WTC11 (cell line): ENCODE data around the gene NOTUM. TPM values are rescaled to one million over a fixed set of nuclear protein-coding genes. Genes with fewer than 3 reads are reported as not detected.

Source experiments
- ATAC-seq: fragments of 200-7000 bp; cut with Tn5 transposase; 2 replicates; pipeline ENCODE4 v1.10.0; 2021; ENCODE audit warnings: mild to moderate bottlenecking, moderate library complexity
- CTCF ChIA-PET: fragments of 300-600 bp; sonication (Branson Sonifier 250); formaldehyde crosslinking; loops from one replicate; lab custom pipeline; 2021; ENCODE audit warnings: antibody characterized with exemption; lab: Charles Lee
- POLR2A ChIA-PET: fragments of 350-600 bp; sonication (Branson Sonifier 250); formaldehyde crosslinking; loops from one replicate; lab custom pipeline; 2021; ENCODE audit warnings: antibody characterized with exemption; lab: Charles Lee
- DNase-seq: peaks from one replicate; pipeline ENCODE4 v3.0.0; 2021; ENCODE audit warnings: low spot score
- H3K27ac Mint-ChIP-seq: 2 replicates; pipeline ENCODE4 v1.8.0; 2021; ENCODE audit warnings: mixed read lengths
- H3K27me3 Mint-ChIP-seq: 2 replicates; pipeline ENCODE4 v1.8.0; 2021; ENCODE audit warnings: low read depth, mild to moderate bottlenecking, moderate library complexity, mixed read lengths
- H3K36me3 Mint-ChIP-seq: 2 replicates; pipeline ENCODE4 v1.8.0; 2021; ENCODE audit warnings: mixed read lengths
- H3K4me1 Mint-ChIP-seq: 2 replicates; pipeline ENCODE4 v1.8.0; 2022; ENCODE audit warnings: mixed read lengths
- H3K4me3 Mint-ChIP-seq: 2 replicates; pipeline ENCODE4 v1.8.0; 2021; ENCODE audit warnings: mild to moderate bottlenecking, moderate library complexity, mixed read lengths
- H3K9me3 Mint-ChIP-seq: 2 replicates; pipeline ENCODE4 v1.8.0; 2021; ENCODE audit warnings: mixed read lengths
- IRF2 ChIP-seq: sonication (generic); formaldehyde crosslinking; IDR thresholded peaks from 2 replicates; pipeline ENCODE4 v1.8.0; 2022; ENCODE audit warnings: low read depth, missing genetic modification reagents, borderline replicate concordance
- MXD4 ChIP-seq: fragments of 250-450 bp; sonication (Bioruptor Pico); IDR thresholded peaks from 2 replicates; pipeline ENCODE4 v1.8.0; 2021; ENCODE audit warnings: mild to moderate bottlenecking, moderate library complexity, borderline replicate concordance
- RORB ChIP-seq: fragments of 250-450 bp; sonication (Bioruptor Pico); IDR thresholded peaks from 2 replicates; pipeline ENCODE4 v1.9.0; 2021; ENCODE audit warnings: mild to moderate bottlenecking
- SOX15 ChIP-seq: fragments of 250-450 bp; sonication (Bioruptor Pico); IDR thresholded peaks from 2 replicates; pipeline ENCODE4 v1.9.0; 2021; ENCODE audit warnings: mild to moderate bottlenecking
- SP1 ChIP-seq: sonication (generic); formaldehyde crosslinking; conservative IDR thresholded peaks from 2 replicates; pipeline ENCODE4 v1.8.1; 2022; ENCODE audit warnings: missing genetic modification reagents
- ZNF232 ChIP-seq: sonication (generic); formaldehyde crosslinking; IDR thresholded peaks from 2 replicates; pipeline ENCODE4 v1.8.0; 2022; ENCODE audit warnings: mild to moderate bottlenecking, missing genetic modification reagents
- ZNF263 ChIP-seq: sonication (generic); formaldehyde crosslinking; IDR thresholded peaks from 2 replicates; pipeline ENCODE4 v1.8.1; 2022; ENCODE audit warnings: low read depth, mild to moderate bottlenecking, moderate library complexity, missing genetic modification reagents
- ZNF671 ChIP-seq: fragments of 250-450 bp; sonication (Bioruptor Pico); IDR thresholded peaks from 2 replicates; pipeline ENCODE4 v1.8.0; 2021; ENCODE audit warnings: mild to moderate bottlenecking
- total RNA-seq: library from RNA; stranded (reverse); gene quantifications from 3 replicates; pipeline ENCODE4 v1.2.3, GENCODE V29; 2021
- TF ChIP-seq, protein P1 (sequence below): sonication (generic); formaldehyde crosslinking; IDR thresholded peaks from 2 replicates; pipeline ENCODE4 v1.8.0; 2022; ENCODE audit warnings: mild to moderate bottlenecking, missing genetic modification reagents
- TF ChIP-seq, protein P2 (sequence below): fragments of 250-450 bp; sonication (Bioruptor Pico); IDR thresholded peaks from 2 replicates; pipeline ENCODE4 v1.8.0; 2021; ENCODE audit warnings: mild to moderate bottlenecking
- TF ChIP-seq, protein P3 (sequence below): fragments of 250-450 bp; sonication (Bioruptor Pico); IDR thresholded peaks from 2 replicates; pipeline ENCODE4 v2.1.2; 2022; ENCODE audit warnings: mild to moderate bottlenecking, moderate library complexity
- TF ChIP-seq, protein P4 (sequence below): sonication (generic); formaldehyde crosslinking; IDR thresholded peaks from 2 replicates; pipeline ENCODE4 v1.8.1; 2022; ENCODE audit warnings: low read depth, mild to moderate bottlenecking, moderate library complexity, missing genetic modification reagents, borderline replicate concordance
- TF ChIP-seq, protein P5 (sequence below): fragments of 200-600 bp; IDR thresholded peaks from 2 replicates; pipeline ENCODE4 v1.8.0; 2022; ENCODE audit warnings: antibody characterized with exemption
- TF ChIP-seq, protein P6 (sequence below): sonication (generic); formaldehyde crosslinking; IDR thresholded peaks from 2 replicates; pipeline ENCODE4 v1.8.0; 2022; ENCODE audit warnings: mild to moderate bottlenecking, missing genetic modification reagents
- TF ChIP-seq, protein P7 (sequence below): fragments of 250-450 bp; sonication (Bioruptor Pico); IDR thresholded peaks from 2 replicates; pipeline ENCODE4 v1.9.0; 2021; ENCODE audit warnings: mild to moderate bottlenecking
- TF ChIP-seq, protein P8 (sequence below): sonication (generic); formaldehyde crosslinking; IDR thresholded peaks from 2 replicates; pipeline ENCODE4 v1.8.0; 2023; ENCODE audit warnings: mild to moderate bottlenecking, missing genetic modification reagents
- TF ChIP-seq, protein P9 (sequence below): sonication (generic); formaldehyde crosslinking; IDR thresholded peaks from 2 replicates; pipeline ENCODE4 v1.8.1; 2022; ENCODE audit warnings: mild to moderate bottlenecking, missing genetic modification reagents, moderate library complexity, borderline replicate concordance

NOTUM gene
- total RNA-seq, 1 experiment from 2014 or later = 1.7 TPM

DNA sequence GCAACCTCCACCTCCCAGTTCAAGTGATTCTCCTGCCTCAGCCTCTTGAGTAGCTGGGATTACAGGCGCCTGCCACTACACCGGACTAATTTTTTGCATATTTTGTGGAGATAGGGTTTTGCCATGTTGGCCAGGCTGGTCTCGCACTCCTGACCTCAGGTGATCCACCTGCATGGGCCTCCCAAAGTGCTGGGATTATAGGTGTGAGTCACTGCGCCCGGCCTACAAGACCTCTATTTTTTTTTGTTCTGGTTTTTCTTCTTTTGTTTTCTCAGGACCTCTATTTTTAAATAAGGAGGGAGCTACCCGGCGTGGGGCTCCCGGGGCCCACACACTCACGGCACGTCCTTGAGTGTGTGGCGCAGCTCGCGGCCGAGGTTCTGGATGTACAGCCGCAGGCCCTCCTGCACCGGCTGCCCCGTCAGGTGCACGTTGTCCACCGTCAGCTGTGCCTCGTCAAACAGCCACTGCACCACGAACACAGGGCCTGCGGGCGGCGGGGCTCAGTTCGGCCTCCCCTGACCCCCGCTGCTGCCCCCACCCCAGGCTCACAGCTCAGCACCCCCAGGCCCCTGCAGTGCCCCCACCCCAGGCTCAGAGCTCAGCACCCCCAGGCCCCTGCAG, 5.8 kb downstream of the NOTUM start (continued):
- TF ChIP-seq, protein P1, sequence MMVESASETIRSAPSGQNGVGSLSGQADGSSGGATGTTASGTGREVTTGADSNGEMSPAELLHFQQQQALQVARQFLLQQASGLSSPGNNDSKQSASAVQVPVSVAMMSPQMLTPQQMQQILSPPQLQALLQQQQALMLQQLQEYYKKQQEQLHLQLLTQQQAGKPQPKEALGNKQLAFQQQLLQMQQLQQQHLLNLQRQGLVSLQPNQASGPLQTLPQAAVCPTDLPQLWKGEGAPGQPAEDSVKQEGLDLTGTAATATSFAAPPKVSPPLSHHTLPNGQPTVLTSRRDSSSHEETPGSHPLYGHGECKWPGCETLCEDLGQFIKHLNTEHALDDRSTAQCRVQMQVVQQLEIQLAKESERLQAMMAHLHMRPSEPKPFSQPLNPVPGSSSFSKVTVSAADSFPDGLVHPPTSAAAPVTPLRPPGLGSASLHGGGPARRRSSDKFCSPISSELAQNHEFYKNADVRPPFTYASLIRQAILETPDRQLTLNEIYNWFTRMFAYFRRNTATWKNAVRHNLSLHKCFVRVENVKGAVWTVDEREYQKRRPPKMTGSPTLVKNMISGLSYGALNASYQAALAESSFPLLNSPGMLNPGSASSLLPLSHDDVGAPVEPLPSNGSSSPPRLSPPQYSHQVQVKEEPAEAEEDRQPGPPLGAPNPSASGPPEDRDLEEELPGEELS (CRISPR knock-in tag) = no peak
- TF ChIP-seq SOX15 (CRISPR knock-in tag) (no peak), ZNF263 (no peak), SP1 (CRISPR knock-in tag) (no peak)
- TF ChIP-seq, protein P2, sequence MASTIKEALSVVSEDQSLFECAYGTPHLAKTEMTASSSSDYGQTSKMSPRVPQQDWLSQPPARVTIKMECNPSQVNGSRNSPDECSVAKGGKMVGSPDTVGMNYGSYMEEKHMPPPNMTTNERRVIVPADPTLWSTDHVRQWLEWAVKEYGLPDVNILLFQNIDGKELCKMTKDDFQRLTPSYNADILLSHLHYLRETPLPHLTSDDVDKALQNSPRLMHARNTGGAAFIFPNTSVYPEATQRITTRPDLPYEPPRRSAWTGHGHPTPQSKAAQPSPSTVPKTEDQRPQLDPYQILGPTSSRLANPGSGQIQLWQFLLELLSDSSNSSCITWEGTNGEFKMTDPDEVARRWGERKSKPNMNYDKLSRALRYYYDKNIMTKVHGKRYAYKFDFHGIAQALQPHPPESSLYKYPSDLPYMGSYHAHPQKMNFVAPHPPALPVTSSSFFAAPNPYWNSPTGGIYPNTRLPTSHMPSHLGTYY (CRISPR knock-in tag) = no peak
- TF ChIP-seq, protein P3, sequence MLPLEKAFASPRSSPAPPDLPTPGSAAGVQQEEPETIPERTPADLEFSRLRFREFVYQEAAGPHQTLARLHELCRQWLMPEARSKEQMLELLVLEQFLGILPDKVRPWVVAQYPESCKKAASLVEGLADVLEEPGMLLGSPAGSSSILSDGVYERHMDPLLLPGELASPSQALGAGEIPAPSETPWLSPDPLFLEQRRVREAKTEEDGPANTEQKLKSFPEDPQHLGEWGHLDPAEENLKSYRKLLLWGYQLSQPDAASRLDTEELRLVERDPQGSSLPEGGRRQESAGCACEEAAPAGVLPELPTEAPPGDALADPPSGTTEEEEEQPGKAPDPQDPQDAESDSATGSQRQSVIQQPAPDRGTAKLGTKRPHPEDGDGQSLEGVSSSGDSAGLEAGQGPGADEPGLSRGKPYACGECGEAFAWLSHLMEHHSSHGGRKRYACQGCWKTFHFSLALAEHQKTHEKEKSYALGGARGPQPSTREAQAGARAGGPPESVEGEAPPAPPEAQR = no peak
- TF ChIP-seq, protein P4, sequence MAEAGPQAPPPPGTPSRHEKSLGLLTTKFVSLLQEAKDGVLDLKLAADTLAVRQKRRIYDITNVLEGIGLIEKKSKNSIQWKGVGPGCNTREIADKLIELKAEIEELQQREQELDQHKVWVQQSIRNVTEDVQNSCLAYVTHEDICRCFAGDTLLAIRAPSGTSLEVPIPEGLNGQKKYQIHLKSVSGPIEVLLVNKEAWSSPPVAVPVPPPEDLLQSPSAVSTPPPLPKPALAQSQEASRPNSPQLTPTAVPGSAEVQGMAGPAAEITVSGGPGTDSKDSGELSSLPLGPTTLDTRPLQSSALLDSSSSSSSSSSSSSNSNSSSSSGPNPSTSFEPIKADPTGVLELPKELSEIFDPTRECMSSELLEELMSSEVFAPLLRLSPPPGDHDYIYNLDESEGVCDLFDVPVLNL = no peak

DNA sequence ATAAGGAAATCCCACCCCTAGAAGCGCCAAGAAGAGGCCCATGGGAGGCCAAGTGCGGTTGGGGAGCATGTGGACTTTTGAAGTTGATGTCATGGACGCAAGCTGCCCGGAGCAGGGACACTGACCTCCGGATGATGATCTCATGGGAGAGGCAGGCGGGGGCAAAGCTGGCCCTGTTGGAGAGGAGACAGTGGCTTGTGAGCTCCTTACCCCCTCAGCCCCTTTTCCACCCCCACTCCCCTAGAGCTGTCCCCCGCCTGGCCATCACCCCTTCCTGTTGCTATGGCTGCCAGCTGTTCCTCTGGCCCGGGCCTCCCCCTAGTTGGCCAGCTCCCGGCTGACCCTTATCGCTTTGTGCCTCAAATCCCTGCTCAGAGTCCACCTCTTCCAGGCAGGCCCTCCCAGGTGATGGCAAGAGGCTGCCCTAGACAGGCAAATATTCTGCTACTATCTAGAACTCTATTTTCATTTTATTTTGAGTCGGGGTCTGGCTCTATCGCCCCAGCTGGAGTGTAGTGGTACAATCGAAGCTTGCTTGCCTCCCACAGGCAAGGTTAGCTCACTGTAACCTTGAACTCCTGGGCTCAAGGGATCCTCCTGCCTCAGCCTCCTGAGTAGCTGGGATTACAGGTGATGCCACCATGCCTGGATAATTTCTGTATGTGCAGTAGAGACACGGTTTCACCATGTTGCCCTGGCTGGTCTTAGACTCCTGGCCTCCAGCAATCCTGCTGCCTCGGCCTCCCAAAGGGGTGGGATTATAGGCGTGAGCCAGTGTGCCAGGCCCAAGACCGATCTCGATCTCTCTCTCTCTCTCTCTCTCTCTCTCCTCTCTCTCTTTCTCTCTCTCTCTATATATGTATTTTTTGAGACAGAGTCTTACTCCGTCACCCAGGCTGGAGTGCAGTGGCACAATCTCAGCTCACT, 6.6 kb downstream of the NOTUM start:
- Mint-ChIP-seq H3K9me3 (no peaks in the 10 kb centered on the region), H3K4me1 (no peaks in the 10 kb centered on the region), H3K4me3 (no peak overlapping the region), H3K27me3 (peaks cover 29% of the 10 kb centered on the region), H3K36me3 (no peaks in the 10 kb centered on the region), H3K27ac (no peak overlapping the region)
- DNase-seq = no peak
- no peak for ATAC-seq
- CTCF ChIA-PET = interaction anchor here (0.9 to 2.4 kb wide), 5 partner anchors 10 to 85 kb away, joined by 3 to 9 read pairs (median 4); partner anchors contain the start of gene DCXR
- POLR2A ChIA-PET = no interaction called here
- TF ChIP-seq ZNF232 = no peak
- TF ChIP-seq IRF2 (CRISPR knock-in tag) = no peak
- TF ChIP-seq, protein P5, sequence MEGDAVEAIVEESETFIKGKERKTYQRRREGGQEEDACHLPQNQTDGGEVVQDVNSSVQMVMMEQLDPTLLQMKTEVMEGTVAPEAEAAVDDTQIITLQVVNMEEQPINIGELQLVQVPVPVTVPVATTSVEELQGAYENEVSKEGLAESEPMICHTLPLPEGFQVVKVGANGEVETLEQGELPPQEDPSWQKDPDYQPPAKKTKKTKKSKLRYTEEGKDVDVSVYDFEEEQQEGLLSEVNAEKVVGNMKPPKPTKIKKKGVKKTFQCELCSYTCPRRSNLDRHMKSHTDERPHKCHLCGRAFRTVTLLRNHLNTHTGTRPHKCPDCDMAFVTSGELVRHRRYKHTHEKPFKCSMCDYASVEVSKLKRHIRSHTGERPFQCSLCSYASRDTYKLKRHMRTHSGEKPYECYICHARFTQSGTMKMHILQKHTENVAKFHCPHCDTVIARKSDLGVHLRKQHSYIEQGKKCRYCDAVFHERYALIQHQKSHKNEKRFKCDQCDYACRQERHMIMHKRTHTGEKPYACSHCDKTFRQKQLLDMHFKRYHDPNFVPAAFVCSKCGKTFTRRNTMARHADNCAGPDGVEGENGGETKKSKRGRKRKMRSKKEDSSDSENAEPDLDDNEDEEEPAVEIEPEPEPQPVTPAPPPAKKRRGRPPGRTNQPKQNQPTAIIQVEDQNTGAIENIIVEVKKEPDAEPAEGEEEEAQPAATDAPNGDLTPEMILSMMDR = no peak
- TF ChIP-seq, protein P6, sequence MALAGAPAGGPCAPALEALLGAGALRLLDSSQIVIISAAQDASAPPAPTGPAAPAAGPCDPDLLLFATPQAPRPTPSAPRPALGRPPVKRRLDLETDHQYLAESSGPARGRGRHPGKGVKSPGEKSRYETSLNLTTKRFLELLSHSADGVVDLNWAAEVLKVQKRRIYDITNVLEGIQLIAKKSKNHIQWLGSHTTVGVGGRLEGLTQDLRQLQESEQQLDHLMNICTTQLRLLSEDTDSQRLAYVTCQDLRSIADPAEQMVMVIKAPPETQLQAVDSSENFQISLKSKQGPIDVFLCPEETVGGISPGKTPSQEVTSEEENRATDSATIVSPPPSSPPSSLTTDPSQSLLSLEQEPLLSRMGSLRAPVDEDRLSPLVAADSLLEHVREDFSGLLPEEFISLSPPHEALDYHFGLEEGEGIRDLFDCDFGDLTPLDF (CRISPR knock-in tag) = no peak
- TF ChIP-seq, protein P7, sequence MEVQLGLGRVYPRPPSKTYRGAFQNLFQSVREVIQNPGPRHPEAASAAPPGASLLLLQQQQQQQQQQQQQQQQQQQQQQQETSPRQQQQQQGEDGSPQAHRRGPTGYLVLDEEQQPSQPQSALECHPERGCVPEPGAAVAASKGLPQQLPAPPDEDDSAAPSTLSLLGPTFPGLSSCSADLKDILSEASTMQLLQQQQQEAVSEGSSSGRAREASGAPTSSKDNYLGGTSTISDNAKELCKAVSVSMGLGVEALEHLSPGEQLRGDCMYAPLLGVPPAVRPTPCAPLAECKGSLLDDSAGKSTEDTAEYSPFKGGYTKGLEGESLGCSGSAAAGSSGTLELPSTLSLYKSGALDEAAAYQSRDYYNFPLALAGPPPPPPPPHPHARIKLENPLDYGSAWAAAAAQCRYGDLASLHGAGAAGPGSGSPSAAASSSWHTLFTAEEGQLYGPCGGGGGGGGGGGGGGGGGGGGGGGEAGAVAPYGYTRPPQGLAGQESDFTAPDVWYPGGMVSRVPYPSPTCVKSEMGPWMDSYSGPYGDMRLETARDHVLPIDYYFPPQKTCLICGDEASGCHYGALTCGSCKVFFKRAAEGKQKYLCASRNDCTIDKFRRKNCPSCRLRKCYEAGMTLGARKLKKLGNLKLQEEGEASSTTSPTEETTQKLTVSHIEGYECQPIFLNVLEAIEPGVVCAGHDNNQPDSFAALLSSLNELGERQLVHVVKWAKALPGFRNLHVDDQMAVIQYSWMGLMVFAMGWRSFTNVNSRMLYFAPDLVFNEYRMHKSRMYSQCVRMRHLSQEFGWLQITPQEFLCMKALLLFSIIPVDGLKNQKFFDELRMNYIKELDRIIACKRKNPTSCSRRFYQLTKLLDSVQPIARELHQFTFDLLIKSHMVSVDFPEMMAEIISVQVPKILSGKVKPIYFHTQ (CRISPR knock-in tag) = no peak
- TF ChIP-seq RORB = no peak
- TF ChIP-seq MXD4 = no peak
- no peak for TF ChIP-seq ZNF671 (CRISPR knock-in tag)
- TF ChIP-seq, protein P8, sequence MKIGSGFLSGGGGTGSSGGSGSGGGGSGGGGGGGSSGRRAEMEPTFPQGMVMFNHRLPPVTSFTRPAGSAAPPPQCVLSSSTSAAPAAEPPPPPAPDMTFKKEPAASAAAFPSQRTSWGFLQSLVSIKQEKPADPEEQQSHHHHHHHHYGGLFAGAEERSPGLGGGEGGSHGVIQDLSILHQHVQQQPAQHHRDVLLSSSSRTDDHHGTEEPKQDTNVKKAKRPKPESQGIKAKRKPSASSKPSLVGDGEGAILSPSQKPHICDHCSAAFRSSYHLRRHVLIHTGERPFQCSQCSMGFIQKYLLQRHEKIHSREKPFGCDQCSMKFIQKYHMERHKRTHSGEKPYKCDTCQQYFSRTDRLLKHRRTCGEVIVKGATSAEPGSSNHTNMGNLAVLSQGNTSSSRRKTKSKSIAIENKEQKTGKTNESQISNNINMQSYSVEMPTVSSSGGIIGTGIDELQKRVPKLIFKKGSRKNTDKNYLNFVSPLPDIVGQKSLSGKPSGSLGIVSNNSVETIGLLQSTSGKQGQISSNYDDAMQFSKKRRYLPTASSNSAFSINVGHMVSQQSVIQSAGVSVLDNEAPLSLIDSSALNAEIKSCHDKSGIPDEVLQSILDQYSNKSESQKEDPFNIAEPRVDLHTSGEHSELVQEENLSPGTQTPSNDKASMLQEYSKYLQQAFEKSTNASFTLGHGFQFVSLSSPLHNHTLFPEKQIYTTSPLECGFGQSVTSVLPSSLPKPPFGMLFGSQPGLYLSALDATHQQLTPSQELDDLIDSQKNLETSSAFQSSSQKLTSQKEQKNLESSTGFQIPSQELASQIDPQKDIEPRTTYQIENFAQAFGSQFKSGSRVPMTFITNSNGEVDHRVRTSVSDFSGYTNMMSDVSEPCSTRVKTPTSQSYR (CRISPR knock-in tag) = no peak
- TF ChIP-seq, protein P9, sequence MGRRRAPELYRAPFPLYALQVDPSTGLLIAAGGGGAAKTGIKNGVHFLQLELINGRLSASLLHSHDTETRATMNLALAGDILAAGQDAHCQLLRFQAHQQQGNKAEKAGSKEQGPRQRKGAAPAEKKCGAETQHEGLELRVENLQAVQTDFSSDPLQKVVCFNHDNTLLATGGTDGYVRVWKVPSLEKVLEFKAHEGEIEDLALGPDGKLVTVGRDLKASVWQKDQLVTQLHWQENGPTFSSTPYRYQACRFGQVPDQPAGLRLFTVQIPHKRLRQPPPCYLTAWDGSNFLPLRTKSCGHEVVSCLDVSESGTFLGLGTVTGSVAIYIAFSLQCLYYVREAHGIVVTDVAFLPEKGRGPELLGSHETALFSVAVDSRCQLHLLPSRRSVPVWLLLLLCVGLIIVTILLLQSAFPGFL (CRISPR knock-in tag) = no peak
